IPS DF 6.9 (cell line): ENCODE data around the gene ZFX.

Experiments
- DNase-seq: peaks from one replicate; pipeline ENCODE4 v3.0.0-alpha.2; 2013; ENCODE audit warnings: low read depth, low spot score
- H3K27ac ChIP-seq: one replicate; pipeline ENCODE4 v1.5.1; 2013; ENCODE audit warnings: low read length, control low read depth
- H3K27me3 ChIP-seq: 2 replicates; pipeline ENCODE4 v1.6.1; 2013; ENCODE audit warnings: mild to moderate bottlenecking, low read length; ENCODE audit not compliant: control insufficient read depth, insufficient read depth
- H3K36me3 ChIP-seq: 2 replicates; pipeline ENCODE4 v1.6.1; 2013; ENCODE audit warnings: low read length; ENCODE audit not compliant: control insufficient read depth, insufficient read depth
- H3K4me1 ChIP-seq: 2 replicates; pipeline ENCODE4 v1.6.1; 2013; ENCODE audit warnings: low read length; ENCODE audit not compliant: control insufficient read depth, insufficient read depth
- H3K4me3 ChIP-seq: 2 replicates; pipeline ENCODE4 v1.5.1; 2013; ENCODE audit warnings: mild to moderate bottlenecking, low read length
- H3K9me3 ChIP-seq: 2 replicates; pipeline ENCODE4 v1.6.1; 2013; ENCODE audit warnings: low read length, inconsistent platforms; ENCODE audit not compliant: control insufficient read depth, insufficient read depth
- WGBS: extraction: QIAGEN DNeasy Blood & Tissue Kit; methylation state at CpG from one replicate; pipeline ENCODE4 v1.1.7; 2013; ENCODE audit warnings: mixed read lengths, missing lambda C conversion rate; ENCODE audit not compliant: insufficient read length, insufficient coverage; 5-methylcytosine and 5-hydroxymethylcytosine counted together

ZFX gene

GRCh38 chrX:24216037-24216436 lies 66.5 kb downstream of the ZFX start:
- no peaks in the 10 kb centered on the region for H3K4me1 ChIP-seq
- H3K36me3 ChIP-seq: no peaks in the 10 kb centered on the region; the same call in 1 of the 2 replicates
- no peaks in the 10 kb centered on the region for H3K27me3 ChIP-seq
- no CpG with 5 or more reads among the region's 4 CpGs for WGBS
- no peak overlapping the region for H3K27ac ChIP-seq
- no peaks in the 10 kb centered on the region for H3K9me3 ChIP-seq
- DNase-seq: no peak
- no peak overlapping the region for H3K4me3 ChIP-seq

GRCh38 chrX:24216827-24217226 lies 67.3 kb downstream of the ZFX start:
- H3K4me1 ChIP-seq: no peaks in the 10 kb centered on the region
- H3K4me3 ChIP-seq: no peak overlapping the region
- H3K27me3 ChIP-seq: no peaks in the 10 kb centered on the region
- no peak for DNase-seq
- no peaks in the 10 kb centered on the region for H3K9me3 ChIP-seq
- H3K36me3 ChIP-seq: no peaks in the 10 kb centered on the region
- no peak overlapping the region for H3K27ac ChIP-seq
- no CpG with 5 or more reads among the region's 1 CpG for WGBS

- Histone ChIP-seq H3K36me3 (no peaks in the 10 kb centered on the region), H3K4me3 (no peak overlapping the region), H3K9me3 (no peaks in the 10 kb centered on the region), H3K27me3 (no peaks in the 10 kb centered on the region), H3K27ac (no peak overlapping the region), H3K4me1 (no peaks in the 10 kb centered on the region)
- WGBS: no CpG with 5 or more reads among the region's 8 CpGs
- no peak for DNase-seq
Measured at GRCh38 chrX:24219320-24219719, 69.8 kb downstream of the ZFX start.

GRCh38 chrX:24221872-24222271 lies 72.3 kb downstream of the ZFX start:
- H3K27me3 ChIP-seq: no peaks in the 10 kb centered on the region
- no peaks in the 10 kb centered on the region for H3K9me3 ChIP-seq
- no peak overlapping the region for H3K4me3 ChIP-seq
- DNase-seq: no peak
- no peaks in the 10 kb centered on the region for H3K36me3 ChIP-seq
- no peak overlapping the region for H3K27ac ChIP-seq
- H3K4me1 ChIP-seq: no peaks in the 10 kb centered on the region
- WGBS: no CpG with 5 or more reads among the region's 5 CpGs

- no peaks in the 10 kb centered on the region for H3K36me3 ChIP-seq
Measured at GRCh38 chrX:24225265-24225664, 75.7 kb downstream of the ZFX start.

GRCh38 chrX:24226176-24226575 lies 76.6 kb downstream of the ZFX start:
- no CpG with 5 or more reads among the region's 2 CpGs for WGBS
- H3K36me3 ChIP-seq: no peaks in the 10 kb centered on the region
- DNase-seq: no peak
- no peak overlapping the region for H3K27ac ChIP-seq
- no peaks in the 10 kb centered on the region for H3K9me3 ChIP-seq
- no peak overlapping the region for H3K4me3 ChIP-seq
- no peaks in the 10 kb centered on the region for H3K27me3 ChIP-seq
- no peaks in the 10 kb centered on the region for H3K4me1 ChIP-seq

More at GRCh38 chrX:24225265-24225664, 75.7 kb downstream of the ZFX start:
- Histone ChIP-seq H3K9me3 (no peaks in the 10 kb centered on the region), H3K27me3 (no peaks in the 10 kb centered on the region), H3K4me1 (no peaks in the 10 kb centered on the region), H3K4me3 (no peak overlapping the region), H3K27ac (no peak overlapping the region)
- DNase-seq: no peak

GRCh38 chrX:24228596-24228995 lies 79.1 kb downstream of the ZFX start:
- H3K9me3 ChIP-seq: no peaks in the 10 kb centered on the region
- H3K4me3 ChIP-seq: no peak overlapping the region
- no peak for DNase-seq
- no CpG with 5 or more reads among the region's 5 CpGs for WGBS
- no peaks in the 10 kb centered on the region for H3K4me1 ChIP-seq
- no peaks in the 10 kb centered on the region for H3K36me3 ChIP-seq
- H3K27ac ChIP-seq: no peak overlapping the region
- no peaks in the 10 kb centered on the region for H3K27me3 ChIP-seq

- Histone ChIP-seq H3K36me3 (no peaks in the 10 kb centered on the region), H3K9me3 (no peaks in the 10 kb centered on the region), H3K27ac (no peak overlapping the region), H3K27me3 (no peaks in the 10 kb centered on the region), H3K4me1 (no peaks in the 10 kb centered on the region), H3K4me3 (no peak overlapping the region)
- WGBS: no CpG with 5 or more reads among the region's 10 CpGs
- DNase-seq: no peak
Measured at GRCh38 chrX:24229400-24229879, 79.9 kb downstream of the ZFX start.

- no peak for DNase-seq
- no CpG with 5 or more reads among the region's 3 CpGs for WGBS
- H3K4me3 ChIP-seq: no peak overlapping the region
- no peaks in the 10 kb centered on the region for H3K9me3 ChIP-seq
- H3K27ac ChIP-seq: no peak overlapping the region
- H3K4me1 ChIP-seq: no peaks in the 10 kb centered on the region
- no peaks in the 10 kb centered on the region for H3K27me3 ChIP-seq
- H3K36me3 ChIP-seq: no peaks in the 10 kb centered on the region
Measured at GRCh38 chrX:24229976-24230375, 80.4 kb downstream of the ZFX start.

GRCh38 chrX:24231131-24231540 lies 81.6 kb downstream of the ZFX start:
- Histone ChIP-seq H3K4me3 (no peak overlapping the region), H3K27me3 (no peaks in the 10 kb centered on the region), H3K36me3 (no peaks in the 10 kb centered on the region), H3K9me3 (no peaks in the 10 kb centered on the region), H3K27ac (no peak overlapping the region), H3K4me1 (no peaks in the 10 kb centered on the region)
- DNase-seq: no peak
- WGBS: no CpG with 5 or more reads among the region's 3 CpGs

- Histone ChIP-seq H3K27me3 (no peaks in the 10 kb centered on the region), H3K27ac (no peak overlapping the region), H3K9me3 (no peaks in the 10 kb centered on the region), H3K36me3 (no peaks in the 10 kb centered on the region), H3K4me3 (no peak overlapping the region), H3K4me1 (no peaks in the 10 kb centered on the region)
- no CpG with 5 or more reads among the region's 1 CpG for WGBS
- no peak for DNase-seq
Measured at GRCh38 chrX:24231641-24232179, 82.2 kb downstream of the ZFX start.
